Nephron (organoid): ENCODE results near the gene TBCEL.

Experiments
- H3K27ac Mint-ChIP-seq, 3 experiments: 2 replicates each; pipeline ENCODE4 v1.8.0; 2020; ENCODE audit warnings: mixed read lengths in 3 of 3, mild to moderate bottlenecking in 2 of 3, moderate library complexity in 1 of 3
- H3K27me3 Mint-ChIP-seq: 2 replicates; pipeline ENCODE4 v1.8.0; 2021; ENCODE audit warnings: low read depth, mild to moderate bottlenecking, moderate library complexity, mixed read lengths
- H3K36me3 Mint-ChIP-seq: 2 replicates; pipeline ENCODE4 v1.8.0; 2020; ENCODE audit warnings: low read depth, mixed read lengths
- H3K4me1 Mint-ChIP-seq: 2 replicates; pipeline ENCODE4 v1.8.0; 2020; ENCODE audit warnings: mixed read lengths
- H3K4me3 Mint-ChIP-seq, 3 experiments: 2 replicates each; pipeline ENCODE4 v1.8.0; 2020; ENCODE audit warnings: mild to moderate bottlenecking in 3 of 3, mixed read lengths in 3 of 3, moderate library complexity in 2 of 3
- H3K9me3 Mint-ChIP-seq: 2 replicates; pipeline ENCODE4 v1.8.0; 2020; ENCODE audit warnings: mixed read lengths
- TF ChIP-seq, protein P1 (sequence below), 3 experiments: fragments of 200-600 bp; sonication (generic); IDR thresholded peaks; one replicate each; pipeline ENCODE4 v1.5.0; 2021; ENCODE audit warnings: antibody characterized with exemption in 3 of 3; ENCODE audit not compliant: unreplicated experiment in 3 of 3

The TBCEL gene

DNA sequence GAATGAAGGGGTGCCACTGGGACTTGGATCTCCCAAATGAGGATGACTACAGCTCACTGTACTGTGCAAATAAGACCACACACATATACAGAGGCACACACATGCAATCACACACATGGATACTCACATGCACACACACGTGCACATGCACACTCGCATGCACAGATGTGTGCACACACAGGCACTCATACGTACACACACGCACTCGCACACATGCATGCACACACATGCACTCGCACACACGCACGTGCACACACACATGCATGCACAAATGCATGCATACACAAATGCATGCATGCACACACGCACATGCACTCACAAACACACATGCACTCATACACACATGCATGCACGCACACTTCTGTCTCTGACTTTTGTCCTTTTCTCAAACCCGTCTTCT, 113.1 kb downstream of the TBCEL start:
- Mint-ChIP-seq H3K4me1 (peaks cover 15% of the 10 kb centered on the region), H3K9me3 (no peaks in the 10 kb centered on the region), H3K27me3 (peaks cover 4% of the 10 kb centered on the region), H3K27ac (no peak overlapping the region), H3K36me3 (peaks cover 4% of the 10 kb centered on the region), H3K4me3 (no peak overlapping the region)
- TF ChIP-seq, protein P1, sequence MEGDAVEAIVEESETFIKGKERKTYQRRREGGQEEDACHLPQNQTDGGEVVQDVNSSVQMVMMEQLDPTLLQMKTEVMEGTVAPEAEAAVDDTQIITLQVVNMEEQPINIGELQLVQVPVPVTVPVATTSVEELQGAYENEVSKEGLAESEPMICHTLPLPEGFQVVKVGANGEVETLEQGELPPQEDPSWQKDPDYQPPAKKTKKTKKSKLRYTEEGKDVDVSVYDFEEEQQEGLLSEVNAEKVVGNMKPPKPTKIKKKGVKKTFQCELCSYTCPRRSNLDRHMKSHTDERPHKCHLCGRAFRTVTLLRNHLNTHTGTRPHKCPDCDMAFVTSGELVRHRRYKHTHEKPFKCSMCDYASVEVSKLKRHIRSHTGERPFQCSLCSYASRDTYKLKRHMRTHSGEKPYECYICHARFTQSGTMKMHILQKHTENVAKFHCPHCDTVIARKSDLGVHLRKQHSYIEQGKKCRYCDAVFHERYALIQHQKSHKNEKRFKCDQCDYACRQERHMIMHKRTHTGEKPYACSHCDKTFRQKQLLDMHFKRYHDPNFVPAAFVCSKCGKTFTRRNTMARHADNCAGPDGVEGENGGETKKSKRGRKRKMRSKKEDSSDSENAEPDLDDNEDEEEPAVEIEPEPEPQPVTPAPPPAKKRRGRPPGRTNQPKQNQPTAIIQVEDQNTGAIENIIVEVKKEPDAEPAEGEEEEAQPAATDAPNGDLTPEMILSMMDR (IDR thresholded peaks at IDR 0.05; ENCODE audit: unreplicated experiment in 3 of 3) = no peak

DNA sequence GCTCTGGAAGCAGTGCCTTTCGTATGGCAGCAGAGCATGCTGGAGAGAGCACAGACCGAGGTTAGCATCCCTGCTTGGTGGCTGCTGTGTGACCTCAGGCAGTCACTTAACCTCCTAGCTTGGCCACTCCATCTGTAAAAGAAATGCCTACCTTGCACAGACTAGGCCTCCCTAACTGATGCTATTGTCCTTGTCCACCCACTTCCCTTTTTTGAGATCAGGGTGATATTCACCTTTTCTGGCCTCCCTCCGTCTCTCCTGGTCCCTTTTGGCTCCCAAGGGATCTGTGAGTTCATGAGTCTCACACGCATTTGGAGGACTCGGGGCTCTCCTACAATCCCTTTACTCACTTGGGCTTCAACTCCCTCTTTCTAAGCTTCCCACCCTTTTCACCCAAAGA, 114.4 kb downstream of the TBCEL start:
- Mint-ChIP-seq H3K27ac (no peak overlapping the region), H3K27me3 (peaks cover 6% of the 10 kb centered on the region), H3K4me1 (peaks cover 15% of the 10 kb centered on the region), H3K4me3 (no peak overlapping the region), H3K36me3 (no peaks in the 10 kb centered on the region), H3K9me3 (no peaks in the 10 kb centered on the region)
- TF ChIP-seq, protein P1 (IDR thresholded peaks at IDR 0.05; ENCODE audit: unreplicated experiment in 3 of 3) = no peak

- TF ChIP-seq, protein P1 (IDR thresholded peaks at IDR 0.05; ENCODE audit: unreplicated experiment in 3 of 3) = no peak
- Mint-ChIP-seq H3K36me3 (no peaks in the 10 kb centered on the region), H3K4me3 (no peak overlapping the region), H3K27me3 (peaks cover 6% of the 10 kb centered on the region), H3K9me3 (no peaks in the 10 kb centered on the region), H3K27ac (no peak overlapping the region), H3K4me1 (peaks cover 9% of the 10 kb centered on the region)
These were observed 116.5 kb downstream of the TBCEL start for GRCh38 chr11:121140369-121140768.
